Tibial nerve (tissue), 4 donors: ENCODE results near the gene ARHGAP6. TPM values are rescaled to one million over a fixed set of nuclear protein-coding genes. Genes with fewer than 3 reads are reported as not detected.

ENCODE experiments used
- DNase-seq, 2 donors: peaks; one replicate each; pipeline ENCODE4 v3.0.0-alpha.2; 2019; ENCODE audit warnings: low spot score in 2 of 2
- H3K27ac ChIP-seq, 4 donors: fragments of 200-600 bp; sonication (generic) in 3 of 4; one replicate each; pipeline ENCODE4 v1.5.1; 2017 to 2019; ENCODE audit warnings: mild to moderate bottlenecking in 1 of 4
- H3K27me3 ChIP-seq, 2 donors: fragments of 200-600 bp; sonication (generic) in 1 of 2; one replicate each; pipeline versions ENCODE4 v1.5.1 to v1.6.0; 2017 to 2019
- H3K36me3 ChIP-seq, 3 donors: fragments of 200-600 bp; sonication (generic); one replicate each; pipeline ENCODE4 v1.5.1; 2018 to 2019
- H3K4me1 ChIP-seq, 4 donors: fragments of 200-600 bp; sonication (generic) in 3 of 4; one replicate each; pipeline ENCODE4 v1.5.1; 2017 to 2019
- H3K4me3 ChIP-seq, 4 donors: fragments of 200-600 bp; sonication (generic) in 3 of 4; one replicate each; pipeline ENCODE4 v1.5.1; 2017 to 2019; ENCODE audit warnings: mild to moderate bottlenecking in 1 of 4, moderate library complexity in 1 of 4
- H3K9me3 ChIP-seq, 4 donors: fragments of 200-600 bp; sonication (generic) in 3 of 4; one replicate each; pipeline ENCODE4 v1.5.1; 2017 to 2019
- EP300 ChIP-seq, 2 donors: sonication (generic); formaldehyde crosslinking; IDR thresholded peaks; one replicate each; pipeline ENCODE4 v1.6.1; 2017; ENCODE audit warnings: antibody characterized with exemption in 2 of 2, mild to moderate bottlenecking in 1 of 2
- POLR2A ChIP-seq, 2 donors: fragments of 450-650 bp; IDR thresholded peaks; one replicate each; pipeline ENCODE4 v1.6.1; 2017; ENCODE audit warnings: antibody characterized with exemption in 2 of 2, mild to moderate bottlenecking in 2 of 2, moderate library complexity in 2 of 2
- WGBS, 2 donors: methylation state at CpG; one replicate each; pipeline ENCODE4 v1.1.5; 2018; 5-methylcytosine and 5-hydroxymethylcytosine counted together
- total RNA-seq, 4 donors: library from RNA; depleted of rRNA; stranded (reverse); fragments of >200 nt; gene quantifications; one replicate each; pipeline ENCODE4 v1.1.0, GENCODE V29; 2016
- TF ChIP-seq, protein P1 (sequence below), 5 experiments: fragments of 200-600 bp in 3 of 5; fragments of 450-650 bp in 2 of 5; sonication (generic) in 3 of 5; IDR thresholded peaks; one replicate each; pipeline ENCODE4 v1.5.1; 2016 to 2019; ENCODE audit warnings: antibody characterized with exemption in 5 of 5, mild to moderate bottlenecking in 3 of 5, moderate library complexity in 2 of 5

Gene ARHGAP6
- total RNA-seq, 4 donors from 2014 or later = 16.0 to 51.9 (median 39.3) TPM

DNA sequence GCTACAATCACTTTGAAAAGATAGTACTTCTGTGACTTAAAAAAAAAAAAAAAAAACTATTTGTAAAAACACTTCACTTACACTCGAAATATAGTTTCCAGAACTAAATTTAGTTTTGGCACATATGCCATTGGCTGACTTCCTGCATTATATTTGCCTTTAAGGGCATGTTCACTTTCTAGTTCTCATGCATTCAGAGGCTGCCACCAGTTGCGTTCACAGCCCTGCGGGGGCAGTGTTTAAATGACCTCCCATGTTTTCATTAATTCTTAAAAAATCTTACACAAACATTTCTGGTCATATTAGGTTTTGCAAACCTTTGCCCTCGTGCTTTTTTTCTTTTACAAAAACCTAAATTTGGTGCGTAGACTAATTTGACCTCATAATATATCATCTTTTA, 12.4 kb upstream of the ARHGAP6 start:
- Histone ChIP-seq H3K4me3 (no peak overlapping the region), H3K9me3 (no peaks in the 10 kb centered on the region), H3K27me3 (peaks cover 0 to 5% of the 10 kb centered on the region in 2 donors), H3K27ac (no peak overlapping the region), H3K36me3 (no peaks in the 10 kb centered on the region), H3K4me1 (no peaks in the 10 kb centered on the region)
- no peak for DNase-seq
- TF ChIP-seq, protein P1, sequence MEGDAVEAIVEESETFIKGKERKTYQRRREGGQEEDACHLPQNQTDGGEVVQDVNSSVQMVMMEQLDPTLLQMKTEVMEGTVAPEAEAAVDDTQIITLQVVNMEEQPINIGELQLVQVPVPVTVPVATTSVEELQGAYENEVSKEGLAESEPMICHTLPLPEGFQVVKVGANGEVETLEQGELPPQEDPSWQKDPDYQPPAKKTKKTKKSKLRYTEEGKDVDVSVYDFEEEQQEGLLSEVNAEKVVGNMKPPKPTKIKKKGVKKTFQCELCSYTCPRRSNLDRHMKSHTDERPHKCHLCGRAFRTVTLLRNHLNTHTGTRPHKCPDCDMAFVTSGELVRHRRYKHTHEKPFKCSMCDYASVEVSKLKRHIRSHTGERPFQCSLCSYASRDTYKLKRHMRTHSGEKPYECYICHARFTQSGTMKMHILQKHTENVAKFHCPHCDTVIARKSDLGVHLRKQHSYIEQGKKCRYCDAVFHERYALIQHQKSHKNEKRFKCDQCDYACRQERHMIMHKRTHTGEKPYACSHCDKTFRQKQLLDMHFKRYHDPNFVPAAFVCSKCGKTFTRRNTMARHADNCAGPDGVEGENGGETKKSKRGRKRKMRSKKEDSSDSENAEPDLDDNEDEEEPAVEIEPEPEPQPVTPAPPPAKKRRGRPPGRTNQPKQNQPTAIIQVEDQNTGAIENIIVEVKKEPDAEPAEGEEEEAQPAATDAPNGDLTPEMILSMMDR (IDR thresholded peaks at IDR 0.05) = no peak
- TF ChIP-seq POLR2A (IDR thresholded peaks at IDR 0.05) = no peak
- TF ChIP-seq EP300 (IDR thresholded peaks at IDR 0.05) = no peak
- 29 to 35% methylated on average over 5 of the region's 5 CpGs for WGBS, 2 donors

DNA sequence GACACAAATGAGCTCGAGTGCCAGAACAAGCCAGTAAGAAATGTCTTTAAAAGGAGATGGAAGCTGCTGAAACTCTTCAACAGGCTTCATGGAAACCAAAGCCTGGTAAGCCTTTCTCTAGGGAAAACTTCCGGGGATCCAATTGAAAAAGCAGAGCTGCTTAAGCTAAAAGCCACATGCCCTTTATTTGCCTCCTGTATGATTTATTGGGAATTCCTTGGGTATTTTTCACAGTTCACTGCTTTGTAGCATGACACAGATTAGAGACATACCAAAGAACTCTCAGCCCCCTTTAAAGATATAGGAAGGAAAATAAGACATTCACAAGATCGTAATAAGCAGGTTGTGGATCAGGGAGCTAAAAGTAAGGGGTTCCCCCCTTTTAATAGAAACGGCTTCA, 6.5 kb upstream of the ARHGAP6 start:
- Histone ChIP-seq H3K4me1 (no peaks in the 10 kb centered on the region), H3K9me3 (no peaks in the 10 kb centered on the region), H3K27ac (no peak overlapping the region), H3K36me3 (no peaks in the 10 kb centered on the region), H3K4me3 (no peak overlapping the region), H3K27me3 (peaks cover 0 to 21% of the 10 kb centered on the region in 2 donors)
- TF ChIP-seq EP300 (IDR thresholded peaks at IDR 0.05) (no peak), POLR2A (IDR thresholded peaks at IDR 0.05) (no peak)
- TF ChIP-seq, protein P1 (IDR thresholded peaks at IDR 0.05) = no peak
- DNase-seq = no peak
- WGBS, 2 donors = 55 to 59% methylated on average over 4 of the region's 4 CpGs

DNA sequence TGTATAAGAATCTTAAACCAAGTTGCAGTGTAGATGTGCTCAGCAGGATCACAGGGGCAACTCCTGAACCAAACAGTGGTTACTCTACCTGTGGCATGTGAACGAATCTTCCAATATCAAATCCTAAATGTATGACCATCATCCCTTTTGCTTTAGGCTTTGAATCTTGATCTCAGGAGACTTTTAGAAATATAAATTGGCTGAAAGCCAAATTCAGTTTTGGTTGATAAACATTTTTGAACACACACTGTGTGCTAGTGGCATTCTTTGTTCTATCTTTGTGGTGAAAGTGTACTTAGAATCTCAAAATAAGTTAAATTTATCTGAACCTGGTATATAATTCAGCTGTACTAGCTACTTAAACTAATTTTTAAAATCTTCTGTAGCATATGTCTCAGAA, 4.6 kb upstream of the ARHGAP6 start:
- Histone ChIP-seq H3K27ac (no peak overlapping the region), H3K4me1 (peaks cover 0 to 10% (median 0%) of the 10 kb centered on the region in 4 donors), H3K27me3 (peaks cover 0 to 21% of the 10 kb centered on the region in 2 donors), H3K9me3 (no peaks in the 10 kb centered on the region), H3K36me3 (no peaks in the 10 kb centered on the region), H3K4me3 (no peak overlapping the region)
- no peak for TF ChIP-seq POLR2A (IDR thresholded peaks at IDR 0.05)
- TF ChIP-seq EP300 (IDR thresholded peaks at IDR 0.05) = no peak
- TF ChIP-seq, protein P1 (IDR thresholded peaks at IDR 0.05) = no peak
- DNase-seq = no peak
- 80 to 100% methylated on average over 1 of the region's 1 CpG for WGBS, 2 donors

DNA sequence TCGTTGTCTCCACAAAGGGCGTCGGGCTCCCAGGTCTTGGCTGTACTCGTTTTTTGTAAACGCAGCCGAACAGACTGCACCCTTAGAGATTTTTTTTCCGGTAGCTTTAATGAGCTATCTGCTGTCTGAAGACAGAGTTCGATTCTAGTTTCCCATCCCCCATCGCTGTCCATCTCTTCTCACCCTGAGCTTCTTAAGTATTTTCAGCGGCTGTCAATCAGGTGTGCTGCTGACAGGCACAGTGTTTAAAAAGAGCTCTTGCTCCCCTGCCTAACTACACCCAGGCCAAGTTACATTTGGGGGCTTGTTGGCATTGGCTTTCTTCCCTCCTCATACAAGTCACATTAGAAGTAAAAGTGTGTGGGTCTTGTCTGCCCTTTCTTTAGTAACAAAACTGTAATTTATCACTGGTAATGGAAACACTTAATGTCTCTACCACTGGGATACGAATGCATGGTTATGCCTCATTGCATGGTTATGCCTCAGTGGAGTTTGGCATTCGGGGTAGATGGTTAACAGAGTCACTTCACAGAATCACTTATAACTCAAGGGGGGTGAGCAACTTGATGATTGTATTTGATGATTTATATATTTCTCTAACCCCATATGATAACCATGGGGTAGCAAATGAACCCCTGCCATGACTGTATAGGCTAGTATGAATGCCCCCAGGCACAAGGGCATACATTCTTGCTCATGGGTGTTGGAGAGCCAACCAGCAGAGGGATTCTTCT, 1.4 kb upstream of the ARHGAP6 start:
- no peak overlapping the region for H3K4me3 ChIP-seq
- 20 to 45% methylated on average over 11 to 12 of the region's 12 CpGs for WGBS, 2 donors
- no peaks in the 10 kb centered on the region for H3K36me3 ChIP-seq
- no peak for DNase-seq
- H3K27me3 ChIP-seq = peaks cover 0 to 36% of the 10 kb centered on the region in 2 donors
- H3K9me3 ChIP-seq = no peaks in the 10 kb centered on the region
- peaks cover 0 to 24% (median 0%) of the 10 kb centered on the region in 4 donors for H3K4me1 ChIP-seq
- TF ChIP-seq, protein P1 (IDR thresholded peaks at IDR 0.05) = no peak
- TF ChIP-seq EP300 (IDR thresholded peaks at IDR 0.05) = no peak
- no peak for TF ChIP-seq POLR2A (IDR thresholded peaks at IDR 0.05)
- no peak overlapping the region for H3K27ac ChIP-seq

DNA sequence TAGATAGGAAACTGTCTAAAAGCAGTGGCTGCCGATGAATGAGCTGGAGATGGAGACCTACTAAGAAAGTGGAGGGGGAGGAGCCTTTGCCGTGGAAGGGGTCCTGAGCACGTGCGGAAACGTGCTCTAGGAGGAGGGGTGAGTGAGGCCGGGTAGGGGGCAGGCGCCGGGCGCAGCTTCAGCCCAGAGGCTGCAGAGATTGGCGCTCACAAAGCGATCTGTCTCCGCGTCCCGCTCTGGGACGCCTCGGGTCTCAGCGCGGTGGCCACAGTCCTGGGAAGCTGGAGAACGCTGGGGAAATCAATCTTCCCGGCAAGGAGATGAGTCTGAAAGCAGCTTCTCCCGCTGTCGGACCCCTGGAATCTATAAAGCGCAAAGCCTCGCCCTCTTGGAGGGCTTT, 444 bp upstream of the ARHGAP6 start:
- TF ChIP-seq, protein P1 (IDR thresholded peaks at IDR 0.05) = no peak
- no peak for TF ChIP-seq POLR2A (IDR thresholded peaks at IDR 0.05)
- TF ChIP-seq EP300 (IDR thresholded peaks at IDR 0.05) = no peak
- Histone ChIP-seq H3K36me3 (no peaks in the 10 kb centered on the region), H3K27me3 (peaks cover 0 to 36% of the 10 kb centered on the region in 2 donors), H3K9me3 (no peaks in the 10 kb centered on the region), H3K4me1 (peaks cover 0 to 24% (median 0%) of the 10 kb centered on the region in 4 donors), H3K27ac (peak overlapping the region in 1 of 4 donors; percentile 33), H3K4me3 (peak overlapping the region; percentile 15 to 54 (median 28))
- no peak for DNase-seq
- 0 to 28% methylated on average over 6 to 24 of the region's 24 CpGs for WGBS, 2 donors
